MM.1S (cell line): Measurements from ENCODE around the gene PIKFYVE.

Source experiments
- DNase-seq: peaks from one replicate; pipeline ENCODE4 v3.0.0-alpha.2; 2015
- H2AFZ ChIP-seq: fragments of 300-600 bp; sonication (generic); 2 replicates; pipeline ENCODE4 v1.6.0; 2016; ENCODE audit warnings: antibody characterized with exemption, low read length
- H3F3A ChIP-seq: fragments of 300-600 bp; sonication (generic); 2 replicates; pipeline ENCODE4 v1.6.1; 2016; ENCODE audit warnings: mild to moderate bottlenecking, antibody characterized with exemption, low read length, moderate library complexity, mixed read lengths; ENCODE audit not compliant: insufficient read depth
- H3K27ac ChIP-seq: fragments of 300-600 bp; sonication (generic); 2 replicates; pipeline ENCODE4 v1.5.1; 2016; ENCODE audit warnings: mild to moderate bottlenecking, low read length
- H3K27me3 ChIP-seq: fragments of 300-600 bp; sonication (generic); replicated peaks from 2 replicates; pipeline ENCODE4 v1.6.0; 2016; ENCODE audit warnings: low read length; ENCODE audit not compliant: insufficient read depth
- H3K36me3 ChIP-seq: fragments of 300-600 bp; sonication (generic); replicated peaks from 2 replicates; pipeline ENCODE4 v1.6.1; 2016; ENCODE audit warnings: mild to moderate bottlenecking, low read length, mixed read lengths; ENCODE audit not compliant: insufficient read depth
- H3K4me1 ChIP-seq: fragments of 300-600 bp; sonication (generic); 2 replicates; pipeline ENCODE4 v1.6.1; 2016; ENCODE audit warnings: low read length, mixed read lengths
- H3K4me2 ChIP-seq: fragments of 300-600 bp; sonication (generic); 2 replicates; pipeline ENCODE4 v1.6.0; 2016; ENCODE audit warnings: low read depth, low read length
- H3K4me3 ChIP-seq: fragments of 300-600 bp; sonication (generic); 2 replicates; pipeline ENCODE4 v1.5.1; 2016; ENCODE audit warnings: low read length, mixed read lengths
- H3K79me2 ChIP-seq: fragments of 300-600 bp; sonication (generic); 2 replicates; pipeline ENCODE4 v1.6.1; 2016; ENCODE audit warnings: mixed run types, low read length, mixed read lengths
- H3K9ac ChIP-seq: fragments of 300-600 bp; sonication (generic); 2 replicates; pipeline ENCODE4 v1.6.1; 2016; ENCODE audit warnings: low read length, mixed read lengths
- H3K9me2 ChIP-seq: fragments of 300-600 bp; sonication (generic); replicated peaks from 2 replicates; pipeline ENCODE4 v1.6.1; 2016; ENCODE audit warnings: mild to moderate bottlenecking, low read length, mixed read lengths; ENCODE audit not compliant: insufficient read depth
- H3K9me3 ChIP-seq: fragments of 300-600 bp; sonication (generic); replicated peaks from 2 replicates; pipeline ENCODE4 v1.6.1; 2016; ENCODE audit warnings: mild to moderate bottlenecking, low read length, mixed read lengths; ENCODE audit not compliant: insufficient read depth
- H4K20me1 ChIP-seq: fragments of 300-600 bp; sonication (generic); 2 replicates; pipeline ENCODE4 v1.6.1; 2016; ENCODE audit warnings: mild to moderate bottlenecking, low read length, moderate library complexity, mixed read lengths; ENCODE audit not compliant: insufficient read depth
- CTCF ChIP-seq: fragments of 300-600 bp; sonication (generic); IDR thresholded peaks from 2 replicates; pipeline ENCODE4 v1.5.1; 2016; ENCODE audit warnings: antibody characterized with exemption, low read length, mixed read lengths
- EZH2 ChIP-seq: fragments of 300-600 bp; sonication (generic); optimal IDR thresholded peaks from 2 replicates; pipeline ENCODE3; 2017; ENCODE audit warnings: low read depth, mild to moderate bottlenecking, antibody characterized with exemption, low read length, mixed read lengths
- EZH2phosphoT487 ChIP-seq: fragments of 300-600 bp; sonication (generic); IDR thresholded peaks from 2 replicates; pipeline ENCODE4 v1.6.1; 2018; ENCODE audit warnings: antibody characterized with exemption, low read length

PIKFYVE gene

GRCh38 chr2:208254118-208254870, 11.8 kb upstream of the PIKFYVE start:
- peak overlapping the region; percentile 91 for H2AFZ ChIP-seq
- no peaks in the 10 kb centered on the region for H4K20me1 ChIP-seq
- H3K4me2 ChIP-seq, result peak overlapping the region; percentile 97

DNA sequence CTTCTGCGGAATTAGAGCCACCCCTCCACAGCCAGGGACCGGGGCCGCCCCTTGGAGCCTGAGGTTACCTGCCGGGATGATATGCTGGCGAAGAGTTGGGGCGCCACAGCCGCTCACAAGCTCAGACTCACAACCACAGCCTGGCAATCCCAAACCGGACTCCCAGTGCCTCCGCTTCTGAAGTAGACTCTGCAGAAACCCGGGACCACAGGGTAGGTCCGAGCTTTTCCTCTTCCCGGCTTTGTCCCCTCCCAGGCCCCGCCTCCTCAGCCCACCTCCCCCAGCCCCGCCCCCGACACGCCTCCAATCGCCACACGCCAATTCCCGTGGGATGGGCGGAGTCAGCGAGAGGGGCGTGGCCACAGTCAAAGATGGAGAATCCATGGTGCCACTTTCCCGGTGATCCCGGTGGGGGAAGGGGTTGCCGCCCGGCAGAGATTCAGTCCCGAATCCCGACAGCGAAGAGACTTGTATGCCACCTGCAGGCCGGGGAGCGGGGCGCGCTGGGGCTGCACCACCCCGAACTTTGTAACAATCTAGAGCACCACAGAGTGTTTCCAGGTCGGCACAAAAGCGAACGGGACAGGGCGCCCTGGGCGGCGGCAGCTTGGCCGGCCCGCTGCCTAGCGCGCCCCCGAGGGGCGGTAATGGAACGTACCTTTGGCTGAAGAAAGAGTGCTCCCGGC, 11.0 kb upstream of the PIKFYVE start, which contains the start of gene IDH1:
IDH1 (minus strand) TSS at position 201 of the 686 bp plus-strand sequence. CDS start 3,520 bp downstream, outside the sequence.
- Histone ChIP-seq H2AFZ (peak within 1 kb of the TSS; percentile 91), H3K4me1 (peaks cover 11% of the 10 kb centered on the region), H4K20me1 (no peaks in the 10 kb centered on the region), H3K27me3 (no peaks in the 10 kb centered on the region), H3K9ac (peak within 1 kb of the TSS; percentile 38; the same call in 1 of the 2 replicates), H3F3A (peaks cover 9% of the 10 kb centered on the region), H3K36me3 (peaks cover 7% of the 10 kb centered on the region), H3K27ac (peak within 1 kb of the TSS; percentile 31; the same call in 1 of the 2 replicates), H3K79me2 (0 out of 2 replicates have a peak, but pooled peaks cover 6% of the 10 kb centered on the region), H3K4me3 (peak within 1 kb of the TSS; percentile 95), H3K9me2 (no peaks in the 10 kb centered on the region), H3K9me3 (no peaks in the 10 kb centered on the region), H3K4me2 (peak within 1 kb of the TSS; percentile 97)
- peak; percentile 87 for DNase-seq
- TF ChIP-seq CTCF (peak; percentile 75), EZH2phosphoT487 (no peak)

More at GRCh38 chr2:208254118-208254870, 11.8 kb upstream of the PIKFYVE start:
- Histone ChIP-seq H3K36me3 (peaks cover 7% of the 10 kb centered on the region), H3K9me2 (no peaks in the 10 kb centered on the region), H3K27me3 (no peaks in the 10 kb centered on the region), H3K27ac (no peak overlapping the region; the same call in 1 of the 2 replicates), H3K79me2 (0 out of 2 replicates have a peak, but pooled peaks cover 6% of the 10 kb centered on the region), H3K4me1 (peaks cover 11% of the 10 kb centered on the region), H3K9me3 (no peaks in the 10 kb centered on the region), H3F3A (peaks cover 9% of the 10 kb centered on the region), H3K4me3 (peak overlapping the region; percentile 95), H3K9ac (peak overlapping the region; percentile 38; the same call in 1 of the 2 replicates)
- TF ChIP-seq EZH2phosphoT487 (no peak), EZH2 (no peak), CTCF (peak; percentile 75)
- peak; percentile 85 for DNase-seq

- H2AFZ ChIP-seq, result peak overlapping the region; percentile 91
- no peaks in the 10 kb centered on the region for H3K9me3 ChIP-seq
- no peaks in the 10 kb centered on the region for H3K27me3 ChIP-seq
- peak overlapping the region; percentile 97 for H3K4me2 ChIP-seq
- H3K36me3 ChIP-seq, result peaks cover 4% of the 10 kb centered on the region
- H3K79me2 ChIP-seq, result 0 out of 2 replicates have a peak, but pooled peaks cover 6% of the 10 kb centered on the region
- no peaks in the 10 kb centered on the region for H4K20me1 ChIP-seq
- H3F3A ChIP-seq, result peaks cover 9% of the 10 kb centered on the region
- H3K9ac ChIP-seq, result peak overlapping the region; percentile 32; the same call in 1 of the 2 replicates
- no peak for DNase-seq
- H3K4me3 ChIP-seq, result peak overlapping the region; percentile 95
- TF ChIP-seq EZH2 (no peak), EZH2phosphoT487 (no peak), CTCF (no peak)
- peaks cover 11% of the 10 kb centered on the region for H3K4me1 ChIP-seq
- H3K9me2 ChIP-seq, result no peaks in the 10 kb centered on the region
- peak overlapping the region; percentile 31; the same call in 1 of the 2 replicates for H3K27ac ChIP-seq
These were observed 10.4 kb upstream of the PIKFYVE start for GRCh38 chr2:208255557-208256106.
